CD4-positive, alpha-beta T cell treated with Interleukin-12 subunit alpha and Interleukin-12 subunit beta, for 1 hour (primary cell): ENCODE data around the gene ABI1.
"Not testable (repeated sequence)": the region's sequence is repeated elsewhere in the genome, so short reads cannot be mapped to it uniquely, and the experiment has no call there.

Experiments used
- DNase-seq: peaks from one replicate; pipeline ENCODE4 v3.0.0-alpha.2; 2020

Gene ABI1

GRCh38 chr10:26803849-26804248, 56.9 kb downstream of the ABI1 start:
- no peak for DNase-seq

- DNase-seq, result no peak
Measured at GRCh38 chr10:26802527-26802926, 58.2 kb downstream of the ABI1 start.

GRCh38 chr10:26801831-26802230, 58.9 kb downstream of the ABI1 start:
- DNase-seq, result no peak

- no peak for DNase-seq
Measured at GRCh38 chr10:26801274-26801673, 59.5 kb downstream of the ABI1 start.

GRCh38 chr10:26800468-26800867, 60.3 kb downstream of the ABI1 start:
- DNase-seq, result no peak

- DNase-seq, result no peak
Measured at GRCh38 chr10:26799342-26799741, 61.4 kb downstream of the ABI1 start.

- no peak for DNase-seq
Measured at GRCh38 chr10:26798298-26798697, 62.5 kb downstream of the ABI1 start.

GRCh38 chr10:26797340-26797739, 63.4 kb downstream of the ABI1 start:
- DNase-seq, result no peak

- DNase-seq, result no peak
Measured at GRCh38 chr10:26792758-26793495, 67.8 kb downstream of the ABI1 start.

- no peak for DNase-seq
Measured at GRCh38 chr10:26790221-26790995, 70.3 kb downstream of the ABI1 start.

GRCh38 chr10:26789779-26790178, 71.0 kb downstream of the ABI1 start:
- not testable (repeated sequence) for DNase-seq

GRCh38 chr10:26787362-26787761, 73.4 kb downstream of the ABI1 start:
- DNase-seq, result no peak

- DNase-seq, result no peak
Measured at GRCh38 chr10:26781797-26782196, 79.0 kb downstream of the ABI1 start.

GRCh38 chr10:26780793-26781601, 79.8 kb downstream of the ABI1 start:
- no peak for DNase-seq

GRCh38 chr10:26780106-26780792, 80.5 kb downstream of the ABI1 start:
- DNase-seq, result no peak

GRCh38 chr10:26779176-26779860, 81.4 kb downstream of the ABI1 start:
- no peak for DNase-seq

GRCh38 chr10:26777686-26778085, 83.1 kb downstream of the ABI1 start:
- DNase-seq, result no peak

- DNase-seq, result no peak
Measured at GRCh38 chr10:26776258-26776657, 84.5 kb downstream of the ABI1 start.

GRCh38 chr10:26773633-26774032, 87.1 kb downstream of the ABI1 start:
- no peak for DNase-seq

- DNase-seq, result no peak
Measured at GRCh38 chr10:26770069-26770468, 90.7 kb downstream of the ABI1 start.

- no peak for DNase-seq
Measured at GRCh38 chr10:26765549-26765948, 95.2 kb downstream of the ABI1 start.

GRCh38 chr10:26759008-26759407, 101.8 kb downstream of the ABI1 start:
- DNase-seq, result no peak
